C4-2B (cell line): ENCODE measurements around the gene MSL3B.

Experiments used
- ZFX ChIP-seq: fragments of 450-650 bp; IDR thresholded peaks from 2 replicates; pipeline ENCODE4 v1.6.1; 2017
- TF ChIP-seq, protein P1 (sequence below): fragments of 450-650 bp; conservative IDR thresholded peaks from 2 replicates; pipeline ENCODE4 v1.5.1; 2017; ENCODE audit warnings: mild to moderate bottlenecking

DNA sequence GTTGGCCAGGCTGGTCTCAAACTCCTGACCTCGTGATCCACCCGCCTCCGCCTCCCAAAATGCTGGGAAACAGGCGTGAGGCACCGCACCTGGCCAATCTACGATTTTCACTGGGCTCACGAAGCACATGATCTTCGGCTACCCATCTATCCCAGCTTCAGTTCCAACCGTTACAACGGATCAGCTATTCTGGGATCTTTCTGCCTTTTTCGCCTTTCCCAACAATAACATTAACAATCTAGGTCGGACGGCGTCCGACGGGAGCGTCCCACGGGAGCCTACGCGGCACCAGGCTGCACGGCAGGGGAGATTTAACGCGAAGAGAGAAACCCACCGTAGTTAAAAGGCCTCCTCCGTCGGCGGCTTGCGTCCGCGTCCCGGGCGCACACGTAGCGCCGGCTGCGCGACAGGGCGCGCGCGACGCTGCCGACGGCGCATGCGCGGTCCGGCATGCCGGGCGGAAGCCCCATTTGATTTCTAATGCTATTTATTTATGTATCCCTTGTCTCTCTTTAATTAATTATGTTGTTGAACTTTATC is at the start of gene MSL3B:
- TF ChIP-seq, protein P1, sequence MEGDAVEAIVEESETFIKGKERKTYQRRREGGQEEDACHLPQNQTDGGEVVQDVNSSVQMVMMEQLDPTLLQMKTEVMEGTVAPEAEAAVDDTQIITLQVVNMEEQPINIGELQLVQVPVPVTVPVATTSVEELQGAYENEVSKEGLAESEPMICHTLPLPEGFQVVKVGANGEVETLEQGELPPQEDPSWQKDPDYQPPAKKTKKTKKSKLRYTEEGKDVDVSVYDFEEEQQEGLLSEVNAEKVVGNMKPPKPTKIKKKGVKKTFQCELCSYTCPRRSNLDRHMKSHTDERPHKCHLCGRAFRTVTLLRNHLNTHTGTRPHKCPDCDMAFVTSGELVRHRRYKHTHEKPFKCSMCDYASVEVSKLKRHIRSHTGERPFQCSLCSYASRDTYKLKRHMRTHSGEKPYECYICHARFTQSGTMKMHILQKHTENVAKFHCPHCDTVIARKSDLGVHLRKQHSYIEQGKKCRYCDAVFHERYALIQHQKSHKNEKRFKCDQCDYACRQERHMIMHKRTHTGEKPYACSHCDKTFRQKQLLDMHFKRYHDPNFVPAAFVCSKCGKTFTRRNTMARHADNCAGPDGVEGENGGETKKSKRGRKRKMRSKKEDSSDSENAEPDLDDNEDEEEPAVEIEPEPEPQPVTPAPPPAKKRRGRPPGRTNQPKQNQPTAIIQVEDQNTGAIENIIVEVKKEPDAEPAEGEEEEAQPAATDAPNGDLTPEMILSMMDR, result no peak
- TF ChIP-seq ZFX, result peak; percentile 52; the same call in 1 of the 2 replicates
